ENCODE measurements around the gene EID3. TPM values are rescaled to one million over a fixed set of nuclear protein-coding genes. Genes with fewer than 3 reads are reported as not detected.
A peak's percentile ranks its signal among the peaks of the same experiment; 100 is the strongest.

Gene EID3
- total and polyA plus RNA-seq, 9 of the 15 experiments (the other 6 are each of a cell fraction or from before 2014, with no cell fraction given): 0.07 to 3.5 (median 0.42) TPM

- no peak for TF ChIP-seq MYBL2 (IDR thresholded peaks at IDR 0.05; ENCODE audit: low read depth)
- no peak for TF ChIP-seq MYBL2 (CRISPR knock-in tag; IDR thresholded peaks at IDR 0.05; ENCODE audit: borderline replicate concordance)
- no peak for TF ChIP-seq ZKSCAN1 (IDR thresholded peaks at IDR 0.05; ENCODE audit: low read depth, low read length)
- TF ChIP-seq EZH2 (IDR thresholded peaks at IDR 0.05; ENCODE audit: borderline replicate concordance, low read depth, low read length): no peak
- TF ChIP-seq MTA1 (IDR thresholded peaks at IDR 0.05; ENCODE audit: borderline replicate concordance): no peak
- peak; percentile 77 for TF ChIP-seq CREB3L1 (IDR thresholded peaks at IDR 0.05; ENCODE audit: borderline replicate concordance, low read depth)
- peak; percentile 95 for TF ChIP-seq FOXP1 (CRISPR knock-in tag; IDR thresholded peaks at IDR 0.05)
- TF ChIP-seq ZBTB40 (IDR thresholded peaks at IDR 0.05): no peak
- TF ChIP-seq ZBTB40 (CRISPR knock-in tag; IDR thresholded peaks at IDR 0.05): no peak
- no peak for TF ChIP-seq MED1 (CRISPR knock-in tag; IDR thresholded peaks at IDR 0.05; ENCODE audit: borderline replicate concordance)
- TF ChIP-seq JUNB (CRISPR knock-in tag; conservative IDR thresholded peaks at IDR 0.05): no peak; the same call in 1 of the 2 replicates
- TF ChIP-seq POLR2B (IDR thresholded peaks at IDR 0.05; ENCODE audit: low read depth, partially characterized antibody): peak; percentile 98
- TF ChIP-seq, protein P1, sequence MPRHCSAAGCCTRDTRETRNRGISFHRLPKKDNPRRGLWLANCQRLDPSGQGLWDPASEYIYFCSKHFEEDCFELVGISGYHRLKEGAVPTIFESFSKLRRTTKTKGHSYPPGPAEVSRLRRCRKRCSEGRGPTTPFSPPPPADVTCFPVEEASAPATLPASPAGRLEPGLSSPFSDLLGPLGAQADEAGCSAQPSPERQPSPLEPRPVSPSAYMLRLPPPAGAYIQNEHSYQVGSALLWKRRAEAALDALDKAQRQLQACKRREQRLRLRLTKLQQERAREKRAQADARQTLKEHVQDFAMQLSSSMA (CRISPR knock-in tag; IDR thresholded peaks at IDR 0.05): no peak
- no peak for TF ChIP-seq BRCA1 (IDR thresholded peaks at IDR 0.05)
- no peak for TF ChIP-seq BRCA1 (CRISPR knock-in tag; IDR thresholded peaks at IDR 0.05)
- peak; percentile 78; the same call in 1 of the 2 replicates for TF ChIP-seq FOXK1 (CRISPR knock-in tag; IDR thresholded peaks at IDR 0.05; ENCODE audit: borderline replicate concordance)
- no peak for TF ChIP-seq SRSF9 (IDR thresholded peaks at IDR 0.05; ENCODE audit: borderline replicate concordance, low read depth, low read length)
These were observed 16.7 kb upstream of the EID3 start (continued) for GRCh38 chr12:104286516-104287482.
